ENCODE results near the gene RELT.

Gene RELT

GRCh38 chr11:73416786-73417185, 40.6 kb downstream of the RELT start:
- no peak for DNase-seq (ENCODE audit: low spot score)
- no peak for TF ChIP-seq CTCF (IDR thresholded peaks at IDR 0.05; ENCODE audit: extremely low read depth, missing control alignments)

- no peak for TF ChIP-seq CTCF (IDR thresholded peaks at IDR 0.05; ENCODE audit: extremely low read depth, missing control alignments)
- no peak for DNase-seq (ENCODE audit: low spot score)
Observed at GRCh38 chr11:73420136-73420535, 43.9 kb downstream of the RELT start.

GRCh38 chr11:73422886-73423285, 46.7 kb downstream of the RELT start:
- no peak for DNase-seq (ENCODE audit: low spot score)
- TF ChIP-seq CTCF (IDR thresholded peaks at IDR 0.05; ENCODE audit: extremely low read depth, missing control alignments) = no peak

GRCh38 chr11:73423506-73423905, 47.3 kb downstream of the RELT start:
- DNase-seq (ENCODE audit: low spot score) = no peak
- TF ChIP-seq CTCF (IDR thresholded peaks at IDR 0.05; ENCODE audit: extremely low read depth, missing control alignments) = no peak

- DNase-seq (ENCODE audit: low spot score) = no peak
- no peak for TF ChIP-seq CTCF (IDR thresholded peaks at IDR 0.05; ENCODE audit: extremely low read depth, missing control alignments)
Observed at GRCh38 chr11:73425108-73425507, 48.9 kb downstream of the RELT start.

GRCh38 chr11:73426219-73426850, 50.1 kb downstream of the RELT start:
- no peak for DNase-seq (ENCODE audit: low spot score)
- TF ChIP-seq CTCF (IDR thresholded peaks at IDR 0.05; ENCODE audit: extremely low read depth, missing control alignments) = no peak

GRCh38 chr11:73428227-73428626, 52.0 kb downstream of the RELT start:
- no peak for DNase-seq (ENCODE audit: low spot score)
- no peak for TF ChIP-seq CTCF (IDR thresholded peaks at IDR 0.05; ENCODE audit: extremely low read depth, missing control alignments)
